ENCODE results near the gene PRTN3.
"Not testable (repeated sequence)": the region's sequence is repeated elsewhere in the genome, so short reads cannot be mapped to it uniquely, and the experiment has no call there.

PRTN3 gene

GRCh38 chr19:845707-846521 lies 5.1 kb downstream of the PRTN3 start:
- no peak for DNase-seq (ENCODE audit: low read depth)

GRCh38 chr19:848386-848921 lies 7.7 kb downstream of the PRTN3 start:
- no peak for DNase-seq (ENCODE audit: low read depth)

GRCh38 chr19:849195-849594 lies 8.4 kb downstream of the PRTN3 start:
- DNase-seq (ENCODE audit: low read depth), result not testable (repeated sequence)

- peak; percentile 94 for DNase-seq (ENCODE audit: low read depth)
Observed at GRCh38 chr19:850221-850978, 9.6 kb downstream of the PRTN3 start.

GRCh38 chr19:850979-851335 lies 10.2 kb downstream of the PRTN3 start:
- no peak for DNase-seq (ENCODE audit: low read depth)

- DNase-seq (ENCODE audit: low read depth), result no peak
Observed at GRCh38 chr19:852136-853013, 11.6 kb downstream of the PRTN3 start, which contains the start of gene ELANE. TSS of gene ELANE (plus strand) at chr19:852303. CDS start at chr19:852329, 26 bp downstream.

GRCh38 chr19:853014-853585 lies 12.3 kb downstream of the PRTN3 start:
- no peak for DNase-seq (ENCODE audit: low read depth)

GRCh38 chr19:853614-854220 lies 12.9 kb downstream of the PRTN3 start:
- not testable (repeated sequence) for DNase-seq (ENCODE audit: low read depth)

GRCh38 chr19:854549-854948 lies 13.8 kb downstream of the PRTN3 start:
- no peak for DNase-seq (ENCODE audit: low read depth)

GRCh38 chr19:855142-855541 lies 14.3 kb downstream of the PRTN3 start:
- DNase-seq (ENCODE audit: low read depth), result no peak

- DNase-seq (ENCODE audit: low read depth), result no peak
Observed at GRCh38 chr19:855566-856120, 14.8 kb downstream of the PRTN3 start.

GRCh38 chr19:858284-858683 lies 17.5 kb downstream of the PRTN3 start:
- DNase-seq (ENCODE audit: low read depth), result no peak

GRCh38 chr19:858868-859843 lies 18.4 kb downstream of the PRTN3 start, which contains the start of gene CFD:
TSS of gene CFD (plus strand) at chr19:859664. CDS start at chr19:859690, 26 bp downstream.
- DNase-seq (ENCODE audit: low read depth), result no peak

- DNase-seq (ENCODE audit: low read depth), result no peak
Observed at GRCh38 chr19:861141-861755, 20.4 kb downstream of the PRTN3 start.

- no peak for DNase-seq (ENCODE audit: low read depth)
Observed at GRCh38 chr19:861756-862580, 21.2 kb downstream of the PRTN3 start.

- DNase-seq (ENCODE audit: low read depth), result no peak
Observed at GRCh38 chr19:862581-863314, 21.9 kb downstream of the PRTN3 start.

- no peak for DNase-seq (ENCODE audit: low read depth)
Observed at GRCh38 chr19:863315-863620, 22.5 kb downstream of the PRTN3 start.
